ENCODE measurements around the gene ITGAD.

- TF ChIP-seq POLR2A (IDR thresholded peaks at IDR 0.05) (no peak), POLR2AphosphoS5 (IDR thresholded peaks at IDR 0.05; ENCODE audit: insufficient read depth in 1 of 2, low read depth in 1 of 2) (peak in 1 of 2 donors; percentile 11)
Observed at GRCh38 chr16:31474173-31474714, 81.1 kb downstream of the ITGAD start.
